Heart right ventricle (tissue), 16 donors: Measurements from ENCODE around the gene EPHA5. TPM values are rescaled to one million over a fixed set of nuclear protein-coding genes. Genes with fewer than 3 reads are reported as not detected.

ENCODE experiments used
- ATAC-seq, 8 donors: fragments of 200-7000 bp; cut with Tn5 transposase; one replicate each; pipeline ENCODE4 v1.9.1; 2020; ENCODE audit warnings: mild to moderate bottlenecking in 8 of 8, moderate library complexity in 8 of 8, moderate number of reproducible peaks in 1 of 8
- DNase-seq, 2 donors: peaks; one replicate each; pipeline ENCODE4 v3.0.0-alpha.2; 2020
- H3K27ac ChIP-seq, 10 donors: fragments of 200-600 bp; sonication (generic) in 2 of 10; one replicate each; pipeline versions ENCODE4 v1.5.0 to v1.8.0; 2020 to 2022; ENCODE audit warnings: mild to moderate bottlenecking in 3 of 10
- H3K27me3 ChIP-seq, 7 donors: fragments of 200-600 bp; one replicate each; pipeline ENCODE4 v1.8.0; 2021 to 2022; ENCODE audit warnings: mild to moderate bottlenecking in 2 of 7
- H3K36me3 ChIP-seq, 9 donors: fragments of 200-600 bp; sonication (generic) in 1 of 9; one replicate each; pipeline versions ENCODE4 v1.5.0 to v1.8.0; 2020 to 2022; ENCODE audit warnings: mild to moderate bottlenecking in 2 of 9
- H3K4me1 ChIP-seq, 9 donors: fragments of 200-600 bp; sonication (generic) in 1 of 9; one replicate each; pipeline versions ENCODE4 v1.5.0 to v1.8.0; 2020 to 2022; ENCODE audit warnings: mild to moderate bottlenecking in 4 of 9
- H3K4me3 ChIP-seq, 10 donors: fragments of 200-600 bp; sonication (generic) in 2 of 10; one replicate each; pipeline versions ENCODE4 v1.5.0 to v1.8.0; 2020 to 2022; ENCODE audit warnings: mild to moderate bottlenecking in 7 of 10, moderate library complexity in 2 of 10
- H3K9me3 ChIP-seq, 11 donors: fragments of 200-600 bp in 10 of 11; sonication (generic) in 2 of 11; one replicate each; pipeline versions ENCODE4 v1.5.0 to v1.8.0; 2013 to 2022; ENCODE audit warnings: mild to moderate bottlenecking in 2 of 11, control low read depth in 1 of 11, moderate library complexity in 1 of 11
- WGBS, 2 donors: extraction: QIAGEN DNeasy Blood & Tissue Kit; methylation state at CpG; one replicate each; pipeline ENCODE4 v1.1.7; 2013; ENCODE audit warnings: inconsistent platforms in 1 of 2; 5-methylcytosine and 5-hydroxymethylcytosine counted together
- intact Hi-C, 10 donors: fragments of 100-400 bp; cut with DNase I; formaldehyde crosslinking; loops; one replicate each; pipeline versions ENCODE4 v1.11.1 to v1.14.2; 2022
- polyA plus RNA-seq, 2 donors: library from polyadenylated mRNA; stranded (reverse); fragments of 200-250 nt; gene quantifications; one replicate each; pipeline ENCODE4 v1.2.3, GENCODE V29; 2013
- total RNA-seq, 10 donors: library from RNA; stranded (reverse); fragmentation: NEBNext Ultra II Directional in 3 of 10; extraction: Animal tissue kit (Norgen Biotek cat#: 25700) in 3 of 10; gene quantifications; one replicate each; pipeline versions ENCODE4 v1.2.1 to v1.2.4, GENCODE V29; 2021 to 2023
- TF ChIP-seq, protein P1 (sequence below), 9 donors: fragments of 200-600 bp; sonication (generic) in 2 of 9; IDR thresholded peaks; one replicate each; pipeline versions ENCODE4 v1.5.0 to v1.8.0; 2021 to 2022; ENCODE audit warnings: antibody characterized with exemption in 9 of 9, mild to moderate bottlenecking in 5 of 9, moderate library complexity in 1 of 9
- donor health status: Arrhythmogenic right ventricular cardiomyopathy.
- donor health status: ischemic (EF 13 %, LVEDD 7.1; RV severe dilation, severe dysfunction).
- donor health status: healthy with polysubstance abuse.
- donor health status: DM: no; HTN: yes; CAD: no.
- donor health status: DM: no; HTN: no; CAD: no.
- donor health status: ischemic (EF 25% LVEDD 6.9; RV normal size, moderate dysfunction).
- donor health status: ischemic (EF 25% LVEDD 5.7; RV mildly dilated, moderate dysfunction).
- donor health status: healthy.
- donor health status: DM: yes; HTN: yes; CAD: no.
- donor health status: Ischemic cardiomyopathy.
- donor health status: ischemic (EF 35%, LVEDD 5.7; RV mildly dilated, moderate dysfunction).
- donor health status: nonischemic (EF 11% LVEDD 7.7; RV severe dilation, severe dysfunction).
- donor health status: DM: yes; HTN: yes; CAD: no.
- donor health status: PGD.
- donor health status: ischemic (EF 29% LVEDD 5.4; RV normal size, mild dysfunction).
- donor health status: nonischemic (EF 23%, LVEDD 6.1; RV moderate dilation, normal function).

Gene EPHA5
- total and polyA plus RNA-seq, 12 donors: under 0.01 to 0.37 (median 0.08) TPM; not detected in 1

DNA sequence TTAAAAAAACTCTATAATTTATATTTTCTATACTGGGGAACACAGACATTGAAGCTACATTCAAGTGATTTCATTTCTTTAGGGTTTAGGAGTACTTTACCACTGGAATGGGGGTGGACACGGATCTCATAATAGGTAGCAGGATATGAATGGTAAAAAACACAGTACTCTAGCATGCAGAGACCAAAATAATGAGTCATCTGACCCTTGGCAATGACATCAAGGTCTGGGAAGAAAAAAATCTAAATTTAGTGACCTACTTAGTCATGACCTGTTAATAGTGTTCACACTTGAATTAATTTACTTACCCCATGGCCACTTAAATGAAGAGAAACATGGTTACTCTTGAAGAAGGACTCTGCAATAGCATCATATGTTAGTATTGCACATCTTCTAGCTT, 187.9 kb downstream of the EPHA5 start:
- Histone ChIP-seq H3K4me1 (no peaks in the 10 kb centered on the region), H3K36me3 (no peaks in the 10 kb centered on the region), H3K4me3 (no peak overlapping the region), H3K27ac (no peak overlapping the region), H3K9me3 (peaks cover 0 to 7% (median 0%) of the 10 kb centered on the region in 11 donors), H3K27me3 (no peaks in the 10 kb centered on the region)
- DNase-seq (no peak), ATAC-seq (peak in 1 of 8 donors; percentile 73)
- intact Hi-C loops: no loop called here
- WGBS, 2 donors: 63 to 88% methylated on average over 1 of the region's 1 CpG
- TF ChIP-seq, protein P1, sequence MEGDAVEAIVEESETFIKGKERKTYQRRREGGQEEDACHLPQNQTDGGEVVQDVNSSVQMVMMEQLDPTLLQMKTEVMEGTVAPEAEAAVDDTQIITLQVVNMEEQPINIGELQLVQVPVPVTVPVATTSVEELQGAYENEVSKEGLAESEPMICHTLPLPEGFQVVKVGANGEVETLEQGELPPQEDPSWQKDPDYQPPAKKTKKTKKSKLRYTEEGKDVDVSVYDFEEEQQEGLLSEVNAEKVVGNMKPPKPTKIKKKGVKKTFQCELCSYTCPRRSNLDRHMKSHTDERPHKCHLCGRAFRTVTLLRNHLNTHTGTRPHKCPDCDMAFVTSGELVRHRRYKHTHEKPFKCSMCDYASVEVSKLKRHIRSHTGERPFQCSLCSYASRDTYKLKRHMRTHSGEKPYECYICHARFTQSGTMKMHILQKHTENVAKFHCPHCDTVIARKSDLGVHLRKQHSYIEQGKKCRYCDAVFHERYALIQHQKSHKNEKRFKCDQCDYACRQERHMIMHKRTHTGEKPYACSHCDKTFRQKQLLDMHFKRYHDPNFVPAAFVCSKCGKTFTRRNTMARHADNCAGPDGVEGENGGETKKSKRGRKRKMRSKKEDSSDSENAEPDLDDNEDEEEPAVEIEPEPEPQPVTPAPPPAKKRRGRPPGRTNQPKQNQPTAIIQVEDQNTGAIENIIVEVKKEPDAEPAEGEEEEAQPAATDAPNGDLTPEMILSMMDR (IDR thresholded peaks at IDR 0.05): no peak

DNA sequence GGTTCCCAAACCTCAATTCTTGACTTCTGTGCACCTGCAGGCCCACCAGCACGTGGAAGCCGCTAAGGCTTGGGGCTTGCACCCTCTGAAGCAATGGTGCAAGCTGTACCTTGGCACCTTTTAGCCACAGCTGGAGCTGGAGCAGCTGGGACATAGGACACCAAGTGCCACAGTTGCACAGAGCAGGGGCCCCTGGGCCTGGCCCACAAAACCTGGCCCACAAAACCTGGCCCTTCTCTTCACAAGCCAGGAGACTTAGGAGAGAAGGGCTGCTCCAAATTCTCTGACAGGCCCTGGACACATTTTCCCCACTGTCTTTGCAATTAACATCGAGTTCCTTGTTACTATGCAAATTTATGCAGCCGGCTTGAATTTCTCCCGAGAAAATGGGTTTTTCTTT, 197.8 kb downstream of the EPHA5 start:
- DNase-seq (no peak), ATAC-seq (no peak)
- TF ChIP-seq, protein P1 (IDR thresholded peaks at IDR 0.05): no peak
- WGBS, 2 donors: 82 to 86% methylated on average over 5 of the region's 5 CpGs
- no peak overlapping the region for H3K4me3 ChIP-seq
- intact Hi-C loops: no loop called here
- no peaks in the 10 kb centered on the region for H3K27me3 ChIP-seq
- no peaks in the 10 kb centered on the region for H3K4me1 ChIP-seq
- no peaks in the 10 kb centered on the region for H3K36me3 ChIP-seq
- no peaks in the 10 kb centered on the region for H3K9me3 ChIP-seq
- H3K27ac ChIP-seq: no peak overlapping the region

DNA sequence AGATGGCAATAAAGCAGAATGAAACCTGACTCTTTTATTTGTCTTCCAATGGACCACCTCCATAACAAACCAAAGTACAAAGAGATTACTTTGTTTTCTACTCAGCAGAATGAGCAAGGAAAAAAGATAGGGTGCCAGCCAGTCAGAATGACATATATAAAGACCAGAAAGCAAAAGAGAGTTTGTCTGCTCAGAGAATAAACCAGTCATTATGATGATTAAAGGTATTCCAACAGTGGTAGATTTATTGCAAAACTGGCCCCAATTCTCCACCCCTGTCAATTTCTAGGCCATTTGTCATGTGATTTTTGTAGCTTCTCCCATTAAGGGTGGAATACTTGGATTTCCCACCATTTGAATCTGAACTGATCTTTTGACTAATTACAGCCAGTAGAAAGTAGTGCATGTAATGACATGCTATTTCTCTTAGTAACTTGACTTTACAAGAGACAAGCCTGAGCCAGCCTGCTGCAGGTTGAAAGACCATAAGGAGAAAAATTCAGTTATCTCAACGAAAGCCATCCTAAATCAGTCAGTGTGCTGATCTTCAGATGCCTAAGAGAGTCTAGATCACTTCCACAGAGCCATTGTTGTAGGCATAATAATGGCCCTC, 203.1 kb downstream of the EPHA5 start:
- TF ChIP-seq, protein P1 (IDR thresholded peaks at IDR 0.05): no peak
- Histone ChIP-seq H3K4me1 (no peaks in the 10 kb centered on the region), H3K27ac (no peak overlapping the region), H3K27me3 (no peaks in the 10 kb centered on the region), H3K36me3 (no peaks in the 10 kb centered on the region), H3K9me3 (peaks cover 0 to 2% (median 0%) of the 10 kb centered on the region in 11 donors), H3K4me3 (no peak overlapping the region)
- DNase-seq: no peak
- intact Hi-C loops: no loop called here
- ATAC-seq: no peak
- WGBS, 2 donors: 52 to 63% methylated on average over 1 of the region's 1 CpG

DNA sequence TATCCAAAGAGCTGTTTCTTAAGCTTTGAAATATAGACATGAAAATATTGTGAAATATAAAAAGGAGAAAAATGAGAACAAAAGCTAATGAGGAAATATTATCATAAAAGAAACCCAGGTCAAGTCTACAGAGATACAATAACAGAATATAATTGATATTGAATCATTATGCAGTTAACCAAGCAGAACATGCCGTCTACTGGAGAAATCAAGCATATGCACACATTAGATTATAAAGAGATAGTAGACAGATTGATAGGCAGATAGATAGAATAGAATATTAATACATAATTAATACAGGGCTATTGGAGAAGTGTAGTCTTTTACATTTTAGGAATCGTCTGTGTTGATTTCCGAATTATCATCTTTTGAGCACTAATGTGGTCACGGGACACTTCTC, 208.5 kb downstream of the EPHA5 start:
- Histone ChIP-seq H3K27ac (no peak overlapping the region), H3K4me3 (no peak overlapping the region), H3K36me3 (no peaks in the 10 kb centered on the region), H3K4me1 (no peaks in the 10 kb centered on the region), H3K27me3 (no peaks in the 10 kb centered on the region), H3K9me3 (peaks cover 0 to 2% (median 0%) of the 10 kb centered on the region in 11 donors)
- DNase-seq (no peak), ATAC-seq (no peak)
- 82 to 89% methylated on average over 4 of the region's 4 CpGs for WGBS, 2 donors
- intact Hi-C loops: no loop called here
- TF ChIP-seq, protein P1 (IDR thresholded peaks at IDR 0.05): no peak
